K562 (cell line): ENCODE data around the gene NYAP1. TPM values are rescaled to one million over a fixed set of nuclear protein-coding genes. Genes with fewer than 3 reads are reported as not detected.

Experiments used
- BRF1 ChIP-seq: IDR thresholded peaks from 3 replicates; pipeline ENCODE4 v1.6.1; 2011; ENCODE audit warnings: borderline replicate concordance, mild to moderate bottlenecking; ENCODE audit not compliant: insufficient read length; ENCODE audit errors: extremely low read depth
- EGR1 ChIP-seq: fragments of 450-650 bp; conservative IDR thresholded peaks from 2 replicates; pipeline ENCODE4 v1.6.1; 2017; ENCODE audit warnings: mild to moderate bottlenecking
- FOXO4 ChIP-seq: fragments of 450-650 bp; formaldehyde crosslinking; IDR thresholded peaks from 2 replicates; pipeline ENCODE4 v1.4.0; 2020; ENCODE audit warnings: mild to moderate bottlenecking, moderate library complexity
- GTF2A2 ChIP-seq: IDR thresholded peaks from 2 replicates; pipeline ENCODE4 v1.6.1; 2016; ENCODE audit warnings: mild to moderate bottlenecking, missing genetic modification characterization, missing compliant biosample characterization
- MEF2A ChIP-seq: IDR thresholded peaks from 2 replicates; pipeline ENCODE4 v1.6.1; 2011; ENCODE audit warnings: low read depth, mild to moderate bottlenecking, low read length, moderate library complexity; ENCODE audit not compliant: control insufficient read depth
- MYBL2 ChIP-seq, 2 experiments: fragments of 450-650 bp in 1 of 2; sonication (generic) in 1 of 2; formaldehyde crosslinking in 1 of 2; IDR thresholded peaks; 2 replicates each; pipeline versions ENCODE4 v1.6.1 to v1.8.1; 2017 to 2022; ENCODE audit warnings: borderline replicate concordance in 1 of 2, inconsistent platforms in 1 of 2, low read depth in 1 of 2, mild to moderate bottlenecking in 1 of 2, missing genetic modification reagents in 1 of 2, moderate library complexity in 1 of 2
- POLR2B ChIP-seq: fragments of 450-650 bp; IDR thresholded peaks from 2 replicates; pipeline ENCODE4 v1.6.1; 2018; ENCODE audit warnings: low read depth; ENCODE audit not compliant: partially characterized antibody
- RCOR1 ChIP-seq, 2 experiments: IDR thresholded peaks; 2 replicates each; pipeline ENCODE4 v1.6.1; 2012; ENCODE audit warnings: low read depth in 2 of 2, low read length in 2 of 2, borderline replicate concordance in 1 of 2, improper control_type of control experiment in 1 of 2
- ZNF253 ChIP-seq: fragments of 250-450 bp; sonication (Bioruptor Pico); conservative IDR thresholded peaks from 2 replicates; pipeline ENCODE4 v1.6.1; 2021; ENCODE audit warnings: mild to moderate bottlenecking
- ZNF384 ChIP-seq: IDR thresholded peaks from 2 replicates; pipeline ENCODE4 v1.6.1; 2012; ENCODE audit warnings: low read depth, low read length, improper control_type of control experiment
- ZNF592 ChIP-seq: fragments of 450-650 bp; IDR thresholded peaks from 2 replicates; pipeline ENCODE4 v1.6.1; 2017; ENCODE audit warnings: antibody characterized with exemption, mild to moderate bottlenecking
- ZNF707 ChIP-seq: fragments of 250-450 bp; sonication (Bioruptor Pico); conservative IDR thresholded peaks from 2 replicates; pipeline ENCODE4 v1.8.0; 2022; ENCODE audit warnings: inconsistent platforms, mild to moderate bottlenecking, moderate library complexity
- ZNF785 ChIP-seq: fragments of 250-450 bp; sonication (Bioruptor Pico); IDR thresholded peaks from 2 replicates; pipeline ENCODE4 v1.4.0; 2020; ENCODE audit warnings: mild to moderate bottlenecking
- polyA plus RNA-seq, 8 experiments: library from polyadenylated mRNA; depleted of rRNA in 4 of 8; stranded (reverse) in 5 of 8; unstranded in 3 of 8; fragments of >200 nt; fragmentation: Nextera tagmentation in 2 of 8; fragmentation: Illumina TruSeq in 1 of 8; extraction: Ambion mirVana in 2 of 8; extraction: Trizol in 1 of 8; gene quantifications; 2 replicates each; pipeline versions ENCODE4 v1.2.1 to v1.2.3, GENCODE V29; 2011 to 2014; ENCODE audit warnings: inconsistent platforms in 1 of 8, missing spikeins in 1 of 8
- total RNA-seq, 7 experiments: library from RNA; depleted of rRNA in 6 of 7; stranded (reverse); fragments of >200 nt in 6 of 7; fragmentation: Illumina TruSeq in 2 of 7; extraction: Trizol in 2 of 7; gene quantifications; 2 replicates each; pipeline versions ENCODE4 v1.2.1 to v1.2.3, GENCODE V29; 2011 to 2021; ENCODE audit warnings: low replicate concordance in 1 of 7
- TF ChIP-seq, protein P1 (sequence below): fragments of 200-800 bp; sonication (Bioruptor generic); IDR thresholded peaks from 2 replicates; pipeline ENCODE4 v1.6.1; 2017; ENCODE audit warnings: missing genetic modification characterization, missing compliant biosample characterization
- TF ChIP-seq, protein P2 (sequence below): fragments of 250-450 bp; sonication (Bioruptor Pico); IDR thresholded peaks from 2 replicates; pipeline ENCODE4 v1.8.0; 2022; ENCODE audit warnings: inconsistent platforms

Gene NYAP1
- total and polyA plus RNA-seq, 9 of the 15 experiments (the other 6 are each of a cell fraction or from before 2014, with no cell fraction given), result 0.11 to 0.88 (median 0.22) TPM; not detected in 2

GRCh38 chr7:100538654-100539435 lies 55.1 kb downstream of the NYAP1 start, which contains the start of gene AGFG2 (continued):
- TF ChIP-seq, protein P1, sequence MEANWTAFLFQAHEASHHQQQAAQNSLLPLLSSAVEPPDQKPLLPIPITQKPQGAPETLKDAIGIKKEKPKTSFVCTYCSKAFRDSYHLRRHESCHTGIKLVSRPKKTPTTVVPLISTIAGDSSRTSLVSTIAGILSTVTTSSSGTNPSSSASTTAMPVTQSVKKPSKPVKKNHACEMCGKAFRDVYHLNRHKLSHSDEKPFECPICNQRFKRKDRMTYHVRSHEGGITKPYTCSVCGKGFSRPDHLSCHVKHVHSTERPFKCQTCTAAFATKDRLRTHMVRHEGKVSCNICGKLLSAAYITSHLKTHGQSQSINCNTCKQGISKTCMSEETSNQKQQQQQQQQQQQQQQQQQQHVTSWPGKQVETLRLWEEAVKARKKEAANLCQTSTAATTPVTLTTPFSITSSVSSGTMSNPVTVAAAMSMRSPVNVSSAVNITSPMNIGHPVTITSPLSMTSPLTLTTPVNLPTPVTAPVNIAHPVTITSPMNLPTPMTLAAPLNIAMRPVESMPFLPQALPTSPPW (CRISPR knock-in tag), result peak; percentile 72
- TF ChIP-seq MEF2A, result no peak
- TF ChIP-seq, protein P2, sequence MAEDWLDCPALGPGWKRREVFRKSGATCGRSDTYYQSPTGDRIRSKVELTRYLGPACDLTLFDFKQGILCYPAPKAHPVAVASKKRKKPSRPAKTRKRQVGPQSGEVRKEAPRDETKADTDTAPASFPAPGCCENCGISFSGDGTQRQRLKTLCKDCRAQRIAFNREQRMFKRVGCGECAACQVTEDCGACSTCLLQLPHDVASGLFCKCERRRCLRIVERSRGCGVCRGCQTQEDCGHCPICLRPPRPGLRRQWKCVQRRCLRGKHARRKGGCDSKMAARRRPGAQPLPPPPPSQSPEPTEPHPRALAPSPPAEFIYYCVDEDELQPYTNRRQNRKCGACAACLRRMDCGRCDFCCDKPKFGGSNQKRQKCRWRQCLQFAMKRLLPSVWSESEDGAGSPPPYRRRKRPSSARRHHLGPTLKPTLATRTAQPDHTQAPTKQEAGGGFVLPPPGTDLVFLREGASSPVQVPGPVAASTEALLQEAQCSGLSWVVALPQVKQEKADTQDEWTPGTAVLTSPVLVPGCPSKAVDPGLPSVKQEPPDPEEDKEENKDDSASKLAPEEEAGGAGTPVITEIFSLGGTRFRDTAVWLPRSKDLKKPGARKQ, result no peak
- TF ChIP-seq RCOR1 (IDR thresholded peaks at IDR 0.05; ENCODE audit: borderline replicate concordance in 1 of 2, low read depth in 2 of 2, low read length in 2 of 2), result peak in 1 of 2 experiments; percentile 2; a peak in 2 of 4 replicates
- TF ChIP-seq FOXO4 (CRISPR knock-in tag), result no peak
- peak; percentile 80 for TF ChIP-seq MYBL2 (IDR thresholded peaks at IDR 0.05; ENCODE audit: low read depth)
- no peak for TF ChIP-seq MYBL2 (CRISPR knock-in tag; IDR thresholded peaks at IDR 0.05; ENCODE audit: borderline replicate concordance)
- TF ChIP-seq ZNF253, result no peak
- TF ChIP-seq EGR1, result peak; percentile 100
- TF ChIP-seq GTF2A2, result no peak
- TF ChIP-seq ZNF592, result peak; percentile 53; the same call in 1 of the 2 replicates
- TF ChIP-seq ZNF707 (CRISPR knock-in tag), result no peak
- TF ChIP-seq ZNF785 (CRISPR knock-in tag), result no peak
- TF ChIP-seq ZNF384, result no peak
- TF ChIP-seq BRF1, result no peak
- TF ChIP-seq POLR2B, result peak; percentile 94
